Measurements from ENCODE around the gene MED13L. TPM values are rescaled to one million over a fixed set of nuclear protein-coding genes. Genes with fewer than 3 reads are reported as not detected.

MED13L gene
- total and polyA plus RNA-seq, 2 donors (not counting 3 experiments of a cell fraction or from before 2014, with no cell fraction given): 27.4 to 93.6 TPM

DNA sequence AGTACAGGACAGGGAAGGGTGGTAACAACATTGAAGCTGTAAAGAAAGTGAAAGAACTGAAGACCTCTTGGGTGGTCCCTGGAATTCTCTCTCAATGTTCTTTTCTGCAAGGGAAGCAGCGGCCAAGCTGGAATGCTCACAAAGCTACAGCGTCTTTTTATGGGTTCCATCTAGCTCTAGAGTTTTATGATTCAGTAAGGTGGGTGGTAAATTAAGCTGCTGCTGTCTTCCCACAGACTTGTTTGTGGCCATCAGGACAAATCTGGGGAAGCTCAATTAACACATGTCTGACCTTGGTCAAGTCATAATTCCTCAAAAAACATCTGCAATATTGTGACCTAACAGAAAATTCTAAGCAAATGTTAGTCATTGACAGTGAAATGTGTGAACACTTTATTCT lies 139.1 kb downstream of the MED13L start:
- H3K9ac ChIP-seq (replicated peaks; ENCODE audit: extremely low read depth, insufficient read depth, low read length): no peak overlapping the region
- H3K4me1 ChIP-seq (ENCODE audit: control insufficient read depth, extremely low read depth, insufficient read depth, low read length): peaks cover 40% of the 10 kb centered on the region
- no TSS peak for BruUV-seq (replicated peaks)
- dilution Hi-C loops (cut with MboI; ENCODE audit: extremely low pct_ligation_motif_present, low sequenced_read_pairs) (no loop called here), intact Hi-C loops (cut with micrococcal nuclease) (loop anchor here (5.0 kb wide), 1 partner anchor 141 kb away; no protein-coding TSS in a partner anchor)
- ChIA-PET CTCF (interaction anchor here (0.6 to 1.4 kb wide), 2 partner anchors 48 to 462 kb away, joined by 3 to 4 read pairs; no protein-coding TSS in a partner anchor), POLR2A (no interaction called here)
- peaks cover 74% of the 10 kb centered on the region for H3K79me2 ChIP-seq (ENCODE audit: control insufficient read depth, insufficient read depth, low read length)
- peaks cover 2% of the 10 kb centered on the region for H4K20me1 ChIP-seq (replicated peaks; ENCODE audit: control insufficient read depth, extremely low read depth, insufficient read depth, low read length)
- H3K4me3 ChIP-seq (replicated peaks in 1 of 3; ENCODE audit: insufficient read depth in 1 of 3, low read depth in 1 of 3, low read length in 3 of 3): no peak overlapping the region
- no peaks in the 10 kb centered on the region for H3K9me1 ChIP-seq (replicated peaks; ENCODE audit: control insufficient read depth, extremely low read depth, insufficient read depth, low read length)
- H3K36me3 ChIP-seq (ENCODE audit: control insufficient read depth in 2 of 2, extremely low read depth in 1 of 2, insufficient read depth in 2 of 2, low read length in 2 of 2): no peaks in the 10 kb centered on the region
- H2AFZ ChIP-seq (ENCODE audit: low read depth, low read length): no peak overlapping the region
- H3K4me2 ChIP-seq (ENCODE audit: insufficient read depth, low read length): no peak overlapping the region
- no peak overlapping the region for H3K27ac ChIP-seq (ENCODE audit: insufficient read depth, low read depth, low read length)
- TF ChIP-seq MYC (IDR thresholded peaks at IDR 0.05; ENCODE audit: low read depth, low read length) (no peak), EZH2 (IDR thresholded peaks at IDR 0.05; ENCODE audit: borderline replicate concordance, low read depth, low read length, severe bottlenecking) (no peak), JUN (IDR thresholded peaks at IDR 0.05; ENCODE audit: borderline replicate concordance, insufficient read depth, insufficient read length, low read depth) (no peak), POLR2A (IDR thresholded peaks at IDR 0.05; ENCODE audit: low read depth, low read length) (no peak), GATA2 (IDR thresholded peaks at IDR 0.05; ENCODE audit: insufficient read depth, insufficient read length, low read depth, low read length) (no peak), FOS (IDR thresholded peaks at IDR 0.05; ENCODE audit: borderline replicate concordance, insufficient read depth, low read length) (no peak), POLR2AphosphoS5 (IDR thresholded peaks at IDR 0.05; ENCODE audit: insufficient read depth, low read depth, low read length) (no peak)
- TF ChIP-seq, protein P1, sequence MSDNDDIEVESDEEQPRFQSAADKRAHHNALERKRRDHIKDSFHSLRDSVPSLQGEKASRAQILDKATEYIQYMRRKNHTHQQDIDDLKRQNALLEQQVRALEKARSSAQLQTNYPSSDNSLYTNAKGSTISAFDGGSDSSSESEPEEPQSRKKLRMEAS (IDR thresholded peaks at IDR 0.05; ENCODE audit: insufficient read depth, insufficient read length): no peak
- TF ChIP-seq, protein P2, sequence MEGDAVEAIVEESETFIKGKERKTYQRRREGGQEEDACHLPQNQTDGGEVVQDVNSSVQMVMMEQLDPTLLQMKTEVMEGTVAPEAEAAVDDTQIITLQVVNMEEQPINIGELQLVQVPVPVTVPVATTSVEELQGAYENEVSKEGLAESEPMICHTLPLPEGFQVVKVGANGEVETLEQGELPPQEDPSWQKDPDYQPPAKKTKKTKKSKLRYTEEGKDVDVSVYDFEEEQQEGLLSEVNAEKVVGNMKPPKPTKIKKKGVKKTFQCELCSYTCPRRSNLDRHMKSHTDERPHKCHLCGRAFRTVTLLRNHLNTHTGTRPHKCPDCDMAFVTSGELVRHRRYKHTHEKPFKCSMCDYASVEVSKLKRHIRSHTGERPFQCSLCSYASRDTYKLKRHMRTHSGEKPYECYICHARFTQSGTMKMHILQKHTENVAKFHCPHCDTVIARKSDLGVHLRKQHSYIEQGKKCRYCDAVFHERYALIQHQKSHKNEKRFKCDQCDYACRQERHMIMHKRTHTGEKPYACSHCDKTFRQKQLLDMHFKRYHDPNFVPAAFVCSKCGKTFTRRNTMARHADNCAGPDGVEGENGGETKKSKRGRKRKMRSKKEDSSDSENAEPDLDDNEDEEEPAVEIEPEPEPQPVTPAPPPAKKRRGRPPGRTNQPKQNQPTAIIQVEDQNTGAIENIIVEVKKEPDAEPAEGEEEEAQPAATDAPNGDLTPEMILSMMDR (IDR thresholded peaks at IDR 0.05; ENCODE audit: extremely low read depth in 1 of 2, insufficient read depth in 1 of 2, low read depth in 1 of 2, low read length in 2 of 2): no peak
- FAIRE-seq (no peak), DNase-seq (ENCODE audit: low read depth, low spot score) (no peak)
- H3K9me3 ChIP-seq (replicated peaks; ENCODE audit: control insufficient read depth, insufficient read depth, low read length): no peaks in the 10 kb centered on the region
- H3K27me3 ChIP-seq (ENCODE audit: control insufficient read depth in 2 of 2, insufficient read depth in 2 of 2, low read length in 2 of 2): no peaks in the 10 kb centered on the region
